ENCODE measurements around the gene NSD2.

NSD2 gene

GRCh38 chr4:1973218-1973617, 102.0 kb downstream of the NSD2 start:
- TF ChIP-seq CTCF (IDR thresholded peaks at IDR 0.05), result no peak

GRCh38 chr4:1973661-1974060, 102.5 kb downstream of the NSD2 start:
- TF ChIP-seq CTCF (IDR thresholded peaks at IDR 0.05), result no peak

- TF ChIP-seq CTCF (IDR thresholded peaks at IDR 0.05), result no peak
These were observed 103.6 kb downstream of the NSD2 start for GRCh38 chr4:1974840-1975239.

- TF ChIP-seq CTCF (IDR thresholded peaks at IDR 0.05), result no peak
These were observed 104.2 kb downstream of the NSD2 start for GRCh38 chr4:1975391-1975801.

GRCh38 chr4:1975880-1976279, 104.7 kb downstream of the NSD2 start:
- TF ChIP-seq CTCF (IDR thresholded peaks at IDR 0.05), result no peak

- TF ChIP-seq CTCF (IDR thresholded peaks at IDR 0.05), result no peak
These were observed 105.5 kb downstream of the NSD2 start for GRCh38 chr4:1976416-1977352.

GRCh38 chr4:1978226-1978625, 107.0 kb downstream of the NSD2 start:
- TF ChIP-seq CTCF (IDR thresholded peaks at IDR 0.05), result no peak
